CD4-positive, alpha-beta T cell treated with Interleukin-21 for 1 hour (primary cell): ENCODE results near the gene ADK.
"Not testable (repeated sequence)": the region's sequence is repeated elsewhere in the genome, so short reads cannot be mapped to it uniquely, and the experiment has no call there.

Experiments used
- DNase-seq: peaks from one replicate; pipeline ENCODE4 v3.0.0-alpha.2; 2020

The ADK gene

DNA sequence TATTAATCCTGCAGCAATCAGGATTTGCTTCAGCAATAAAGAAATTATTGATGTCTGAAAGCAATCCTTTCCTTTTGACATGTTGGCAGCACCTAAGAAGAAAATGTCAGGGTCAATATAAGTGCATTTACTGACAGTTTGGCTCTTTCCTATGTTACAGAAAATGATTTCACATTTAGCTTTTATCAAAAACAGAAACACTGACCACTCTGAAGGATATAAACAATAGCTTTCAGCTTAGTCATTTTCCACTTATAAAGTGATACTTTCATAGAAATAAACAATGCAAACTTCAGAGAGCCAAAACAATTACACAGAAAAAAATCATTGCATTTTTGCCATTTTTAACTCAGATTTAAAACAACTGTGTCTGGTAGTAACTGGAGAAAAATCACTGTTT is 349.8 kb downstream of the ADK start:
- DNase-seq, result no peak

DNA sequence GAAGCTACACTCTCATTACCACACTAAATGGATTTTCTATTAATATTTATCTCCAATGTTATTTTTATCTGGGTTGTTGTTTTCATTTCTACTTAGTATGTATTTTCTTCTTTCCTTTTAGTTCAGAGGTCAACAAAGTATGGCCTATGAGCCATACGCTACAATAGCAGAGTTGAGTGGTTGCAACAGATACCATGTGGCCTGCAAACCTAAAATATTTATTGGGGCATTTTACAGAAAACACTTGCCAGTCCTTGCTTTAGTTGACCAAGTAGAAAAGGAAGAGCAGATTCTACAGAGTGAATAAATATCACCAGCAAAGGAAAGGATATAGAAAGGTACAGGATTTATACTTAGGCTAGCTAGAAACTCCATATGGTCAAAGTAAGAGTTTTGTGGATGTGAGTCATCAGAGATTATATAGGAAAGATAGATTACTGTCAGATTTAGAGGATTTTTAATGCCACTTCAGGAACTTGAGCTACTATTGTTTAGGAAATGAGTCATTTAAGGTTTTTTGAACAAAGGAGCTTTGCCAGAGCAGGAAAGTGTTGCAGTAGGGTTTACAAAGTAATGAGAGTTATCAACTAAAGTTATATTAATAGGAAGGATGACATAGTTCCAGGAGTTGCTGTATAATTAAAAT is 352.1 kb downstream of the ADK start:
- DNase-seq, result no peak

DNA sequence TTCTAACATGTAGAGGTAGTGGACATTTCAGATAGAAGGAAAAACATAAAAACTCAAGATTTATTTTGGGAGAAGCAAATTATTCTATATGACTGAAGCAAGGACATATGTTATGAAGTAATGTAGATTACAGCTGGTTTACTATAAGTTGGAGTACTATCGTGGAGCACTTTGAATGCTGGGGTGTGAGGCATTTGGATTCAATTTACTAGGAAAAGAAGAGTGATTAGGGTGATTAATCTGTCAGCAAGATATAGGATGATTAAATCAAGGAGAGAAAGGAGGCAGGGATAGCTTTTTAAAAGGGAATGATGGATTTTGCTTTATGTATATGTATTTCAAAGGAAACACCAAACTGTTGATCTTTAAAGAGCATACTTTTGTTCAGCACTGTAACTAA is 356.9 kb downstream of the ADK start:
- no peak for DNase-seq

DNA sequence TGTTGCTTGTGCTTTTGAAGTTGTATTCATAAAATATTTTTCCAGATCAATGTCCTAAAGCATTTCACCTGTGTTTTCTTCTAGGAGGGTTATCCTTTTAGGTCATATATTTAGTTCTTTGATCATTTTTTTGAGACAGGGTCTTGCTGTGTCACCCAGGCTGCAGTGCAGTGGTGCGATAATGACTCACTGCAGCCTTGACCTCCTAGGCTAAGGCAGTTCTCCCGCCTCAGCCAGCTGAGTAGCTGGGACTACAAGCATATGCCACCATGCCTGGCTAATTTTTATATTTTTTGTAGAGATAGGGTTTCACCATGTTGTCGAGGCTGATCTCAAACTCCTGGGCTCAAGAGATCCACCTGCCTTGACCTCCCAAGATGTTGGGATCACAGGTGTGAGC is 359.6 kb downstream of the ADK start:
- no peak for DNase-seq

DNA sequence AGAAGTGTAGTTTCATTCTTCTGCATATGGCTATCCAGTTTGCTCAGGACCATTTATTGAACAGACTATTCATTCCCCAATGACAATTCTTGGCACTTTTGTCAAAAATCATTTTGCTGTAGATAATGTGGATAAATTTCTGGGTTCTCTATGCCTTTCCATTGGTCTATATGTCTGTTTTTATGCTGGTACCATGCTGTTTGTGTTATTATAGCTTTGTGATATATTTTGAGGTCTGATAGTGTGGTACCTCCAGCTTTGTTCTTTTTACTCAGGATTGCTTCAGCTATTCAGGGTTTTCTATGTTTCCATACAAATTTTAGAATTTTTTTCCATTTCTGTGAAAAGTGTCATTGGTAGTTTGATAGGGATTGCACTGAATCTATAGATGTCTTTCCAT is 360.0 kb downstream of the ADK start:
- DNase-seq, result no peak

DNA sequence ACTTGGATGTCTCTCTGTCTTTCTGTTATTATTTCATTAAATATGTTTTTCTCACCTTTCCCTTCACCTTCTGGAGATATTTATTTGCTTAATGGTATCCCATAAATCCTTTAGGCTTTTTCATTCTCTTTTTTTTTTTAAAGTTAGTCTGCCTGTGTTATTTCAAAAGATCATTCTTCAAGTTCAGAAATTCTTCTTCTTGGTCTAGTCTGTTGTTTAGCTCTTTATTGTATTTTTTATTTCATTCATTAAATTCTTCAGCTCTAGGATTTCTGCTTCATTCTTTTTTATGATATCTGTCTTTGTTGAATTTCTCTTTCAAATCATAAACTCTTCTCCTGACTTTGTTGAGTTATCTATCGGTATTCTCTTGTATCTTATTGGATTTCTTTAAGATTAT is 363.3 kb downstream of the ADK start:
- DNase-seq, result no peak

DNA sequence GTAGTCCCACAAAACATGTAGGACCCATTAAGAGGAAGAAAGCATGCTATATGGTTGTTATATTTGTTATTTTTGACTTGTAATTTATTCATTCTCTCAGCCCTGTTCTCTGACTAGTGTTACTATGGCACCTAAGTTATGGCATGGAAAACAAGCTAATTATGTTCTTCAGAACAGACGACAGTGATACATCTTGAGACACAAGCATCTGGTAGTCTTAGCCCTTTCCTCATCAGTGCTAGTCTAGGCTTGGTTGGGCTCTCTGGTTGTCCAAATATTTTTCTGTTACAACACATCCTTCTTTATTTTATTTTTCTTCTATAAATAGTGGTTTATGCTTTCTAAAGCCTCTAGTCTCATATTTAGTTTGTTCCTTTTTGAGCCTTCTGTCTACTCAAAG is 367.0 kb downstream of the ADK start:
- no peak for DNase-seq

DNA sequence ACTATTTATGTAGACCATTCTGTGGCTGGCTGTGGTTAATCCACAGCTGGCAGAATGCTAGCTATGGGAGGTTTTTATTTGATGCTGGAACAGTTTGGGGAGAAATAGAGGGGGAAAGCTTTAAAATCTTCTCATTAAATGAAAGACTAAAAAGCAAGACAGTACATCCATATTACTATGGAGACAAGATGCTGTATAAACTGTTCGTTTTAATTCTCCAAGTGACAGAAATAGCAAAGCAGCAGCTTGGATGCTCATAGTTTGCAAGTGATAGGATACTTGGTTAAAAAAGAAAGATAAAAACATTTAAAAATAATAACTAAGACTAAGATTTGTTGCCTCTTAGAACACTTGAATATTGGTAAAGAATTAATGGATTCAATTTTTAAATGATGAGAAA is 370.5 kb downstream of the ADK start:
- DNase-seq, result no peak

DNA sequence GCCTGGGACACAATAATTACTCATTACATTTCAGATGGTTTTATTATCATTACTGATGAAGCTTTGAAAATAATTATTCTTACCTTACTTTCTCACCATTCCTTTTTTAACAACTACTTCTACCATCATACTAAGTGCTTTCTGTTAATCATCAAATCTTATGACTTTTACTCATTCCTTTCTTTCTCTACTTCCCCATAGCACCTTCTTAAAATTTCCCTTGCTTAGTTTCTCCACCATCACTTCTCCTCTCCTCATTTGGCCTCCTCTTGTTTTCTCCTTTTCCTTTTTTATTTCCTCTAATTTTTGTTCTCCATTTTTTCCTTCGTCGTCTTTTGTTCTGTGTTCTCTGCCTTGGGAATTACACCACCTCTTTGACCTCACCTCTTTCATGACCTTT is 372.2 kb downstream of the ADK start:
- DNase-seq, result no peak

DNA sequence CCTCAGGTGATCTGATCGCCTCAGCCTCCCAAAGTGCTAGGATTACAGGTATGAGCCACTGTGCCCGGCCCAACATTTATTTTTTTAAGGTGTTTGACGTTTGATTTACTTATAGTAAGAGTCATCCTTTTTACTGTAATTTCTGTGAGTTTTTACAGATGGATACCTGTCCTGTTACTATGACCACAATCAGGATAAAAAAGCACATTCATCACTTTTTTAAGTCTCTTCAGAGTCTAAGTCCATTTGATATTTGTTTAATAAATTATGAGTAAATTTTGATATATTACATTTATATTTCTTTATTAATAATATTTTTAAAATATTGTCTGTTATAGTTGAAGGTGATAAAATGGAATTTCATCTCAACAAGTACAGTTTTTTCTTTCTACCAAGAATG is 374.9 kb downstream of the ADK start:
- no peak for DNase-seq

DNA sequence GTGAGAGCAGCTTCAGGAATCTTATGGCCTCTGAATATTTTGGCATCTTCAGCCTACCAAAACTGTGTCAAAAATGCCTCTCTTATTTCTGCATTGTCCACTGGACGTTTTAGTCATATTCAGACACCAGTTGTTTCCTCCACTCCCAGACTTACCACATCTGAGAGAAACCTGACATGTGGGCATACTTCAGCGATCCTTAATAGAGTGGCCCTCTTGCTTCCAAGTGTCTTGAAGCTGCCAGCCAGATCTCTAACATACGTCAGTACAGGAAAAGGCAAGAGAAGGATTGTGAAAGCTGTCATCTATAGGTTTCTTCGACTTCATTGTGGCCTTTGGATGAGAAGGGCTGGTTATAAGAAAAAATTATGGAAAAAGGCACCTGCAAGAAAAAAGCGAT is 376.6 kb downstream of the ADK start:
- not testable (repeated sequence) for DNase-seq

DNA sequence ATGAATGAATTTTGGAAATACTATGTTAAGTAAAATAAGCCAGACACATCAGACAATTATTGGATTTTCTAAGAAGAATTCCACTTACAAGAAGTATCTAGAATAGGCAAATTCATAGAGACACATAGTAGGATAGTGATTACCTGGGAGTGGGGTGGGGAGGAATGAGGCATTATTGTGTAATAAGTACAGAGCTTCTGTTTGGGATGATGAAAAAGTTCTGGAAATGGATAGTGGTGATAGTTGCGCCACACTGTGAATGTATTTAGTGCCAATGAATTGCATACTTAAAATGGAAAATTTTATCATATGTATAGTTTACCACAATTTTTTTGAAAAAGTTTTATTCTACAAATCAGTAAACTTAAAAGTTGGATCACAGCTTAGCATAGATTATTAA is 378.2 kb downstream of the ADK start:
- no peak for DNase-seq

DNA sequence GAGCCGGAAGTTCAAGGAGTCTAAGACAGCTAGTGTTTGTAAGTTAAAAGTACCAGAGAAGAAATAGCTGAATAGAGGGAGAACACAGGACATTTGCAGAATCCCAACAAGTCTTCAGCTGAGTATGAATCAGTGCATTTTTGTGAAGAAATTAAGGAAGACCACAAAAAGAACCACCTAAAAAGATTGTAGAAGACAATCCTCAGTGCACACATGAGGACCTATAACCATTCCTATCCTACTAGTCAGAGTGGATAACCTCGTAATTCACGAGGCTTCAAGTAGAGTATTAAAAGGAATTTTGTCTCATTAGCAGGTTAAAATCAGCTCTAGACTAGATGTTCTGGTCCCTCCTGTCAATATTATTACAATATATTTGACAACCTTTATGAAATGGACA is 380.0 kb downstream of the ADK start:
- DNase-seq, result no peak

DNA sequence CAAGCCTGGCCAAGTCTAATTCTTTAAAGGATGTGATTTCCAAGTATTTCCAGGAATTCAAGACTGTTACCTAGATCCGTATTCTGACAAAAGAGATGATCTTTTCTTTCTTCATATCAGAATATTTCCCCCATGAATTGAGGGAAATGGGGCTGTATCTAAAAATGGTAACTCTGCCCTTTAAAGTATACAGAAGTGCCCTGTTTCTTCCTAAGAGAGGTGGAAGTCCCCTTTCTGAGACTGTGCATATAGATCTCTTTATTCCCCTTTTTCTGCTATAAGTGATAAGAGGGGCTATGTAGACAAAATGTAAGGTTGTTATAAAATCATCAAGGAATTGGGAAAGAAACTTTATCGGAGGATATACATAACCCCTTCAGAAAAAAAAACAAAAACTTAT is 388.3 kb downstream of the ADK start:
- DNase-seq, result no peak

DNA sequence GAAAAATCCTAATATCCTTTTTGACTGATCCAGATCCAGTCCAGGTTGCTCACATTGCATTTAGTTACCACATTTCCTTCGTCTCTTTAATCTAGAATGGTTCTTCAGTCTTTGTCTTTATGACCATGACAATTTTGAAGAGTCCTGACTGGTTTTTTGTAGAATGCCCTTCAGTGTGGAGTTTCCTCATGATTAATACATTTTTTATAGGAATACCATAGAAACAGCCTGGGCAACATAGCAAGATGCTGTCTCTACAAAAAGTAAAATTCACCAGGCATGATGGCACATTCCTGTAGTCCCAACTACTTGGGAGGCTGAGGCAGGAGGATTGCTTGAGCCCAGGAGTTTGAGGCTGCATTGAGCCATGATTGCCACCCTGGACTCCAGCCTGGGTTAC is 390.4 kb downstream of the ADK start:
- no peak for DNase-seq

DNA sequence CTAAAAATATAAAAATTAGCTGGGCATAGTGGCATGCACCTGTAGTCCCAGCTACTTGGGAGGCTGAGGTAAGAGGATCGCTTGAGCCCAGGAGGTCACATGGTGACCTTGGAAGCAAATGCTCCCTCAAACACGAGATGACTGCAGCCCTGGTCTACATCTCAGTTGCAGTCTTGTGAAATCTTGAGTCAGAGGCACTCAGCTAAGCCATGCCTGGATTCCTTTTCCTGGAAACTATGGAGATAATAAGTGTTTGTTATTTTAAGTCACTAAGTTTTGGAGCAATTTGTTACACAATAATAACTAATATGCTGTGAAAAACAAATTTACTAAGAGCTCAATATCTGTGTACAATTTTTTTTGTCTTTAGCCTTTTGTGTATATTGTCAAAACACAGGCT is 391.1 kb downstream of the ADK start:
- DNase-seq, result no peak

DNA sequence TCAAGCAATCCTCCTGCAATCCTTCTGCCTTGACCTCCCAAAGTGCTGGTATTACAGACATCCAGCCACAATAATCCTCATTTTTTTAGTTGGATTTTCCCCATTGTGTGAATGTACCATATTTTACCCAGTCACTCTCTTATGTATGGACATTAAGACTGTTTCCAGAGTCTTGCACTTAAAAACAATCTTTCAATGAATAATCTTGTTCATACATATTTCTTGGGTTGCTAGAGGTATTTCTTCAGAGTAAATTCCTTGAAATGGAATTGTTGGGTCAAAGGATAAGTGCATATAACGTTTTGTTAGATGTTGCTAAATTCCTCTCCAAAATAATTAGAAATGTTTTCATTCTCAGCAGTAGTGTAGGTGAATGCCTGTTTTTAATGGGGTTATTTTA is 392.3 kb downstream of the ADK start:
- DNase-seq, result no peak

DNA sequence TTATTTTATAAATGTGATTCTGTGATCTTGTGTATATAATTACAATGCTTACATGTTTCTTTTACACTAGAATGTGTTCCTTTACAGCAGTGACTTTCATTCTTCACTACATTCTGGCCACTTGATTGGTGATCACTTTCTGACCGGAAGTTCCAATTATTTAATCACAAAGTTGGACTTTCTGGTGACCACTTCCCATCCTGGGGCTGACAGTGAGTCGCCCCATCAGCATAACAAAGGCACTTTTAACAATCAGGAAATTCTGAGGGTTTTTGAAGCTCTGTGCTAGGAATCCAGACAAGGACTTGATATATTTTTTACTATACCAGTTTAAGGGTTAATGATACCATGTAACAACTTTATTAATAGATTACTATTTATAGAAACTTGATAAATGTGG is 393.1 kb downstream of the ADK start:
- DNase-seq, result no peak

DNA sequence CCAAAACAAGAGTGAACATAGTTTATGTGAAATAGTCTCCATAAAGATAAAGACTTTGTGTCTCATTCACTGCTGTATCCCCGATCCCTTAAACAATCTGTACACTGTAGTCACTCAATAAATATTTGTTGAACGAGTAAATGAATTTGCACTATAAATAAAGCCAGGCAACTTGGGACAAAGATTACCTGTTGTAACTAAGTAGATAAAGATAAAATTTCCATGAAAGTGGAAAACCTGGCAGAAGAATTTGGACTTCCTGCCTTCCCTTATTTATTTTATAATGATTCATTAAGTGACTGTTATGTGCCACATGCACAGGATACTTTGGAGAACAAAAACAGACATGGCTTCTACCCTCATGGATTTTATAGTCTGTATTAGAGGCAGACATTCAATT is 397.7 kb downstream of the ADK start:
- no peak for DNase-seq

DNA sequence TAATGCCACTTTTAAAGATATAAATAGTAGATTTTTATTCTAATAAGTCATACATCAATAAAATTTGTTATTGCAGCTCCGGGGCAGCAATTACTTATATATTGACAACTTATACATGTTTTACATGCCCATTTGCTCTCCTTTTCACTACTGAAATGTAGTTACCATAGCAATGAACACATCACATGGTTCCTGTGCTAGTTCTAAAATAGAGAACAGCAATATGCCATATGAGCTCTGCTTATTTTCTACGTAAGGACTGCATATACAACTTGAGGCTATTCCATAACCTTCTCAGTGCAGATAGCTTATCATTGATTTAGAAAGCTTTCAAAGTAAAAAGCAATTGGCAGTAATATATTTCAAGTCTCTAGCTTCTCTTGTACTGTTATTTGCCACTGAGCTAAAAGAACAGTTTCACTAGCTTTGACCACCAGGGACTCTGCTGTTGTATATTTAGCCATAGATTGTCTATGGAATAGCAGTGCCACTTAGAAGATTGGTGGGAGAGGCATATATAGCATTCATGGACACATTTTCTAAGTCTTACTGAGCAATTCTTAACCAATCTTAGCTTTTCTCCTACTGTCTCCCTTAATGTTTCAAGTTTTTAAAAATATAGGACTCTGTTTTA is 405.2 kb downstream of the ADK start:
- DNase-seq, result no peak

DNA sequence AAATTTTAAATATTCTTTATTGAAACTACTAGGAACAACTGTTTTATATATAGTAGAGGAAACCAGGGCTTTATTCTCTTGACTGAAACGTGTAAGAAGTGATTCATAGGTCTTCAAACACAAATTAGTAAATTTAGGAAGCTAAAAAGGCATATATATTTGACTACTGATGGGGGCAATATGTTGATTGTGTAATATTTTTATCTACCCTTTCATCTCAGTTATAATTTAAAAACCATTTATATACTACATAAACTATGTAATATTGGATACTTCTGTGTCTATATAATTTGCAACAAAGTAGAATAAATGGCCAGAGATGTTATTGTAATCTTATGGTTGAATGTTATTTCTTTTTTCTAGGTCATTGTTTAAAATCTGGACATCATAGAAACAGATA is 406.1 kb downstream of the ADK start:
- no peak for DNase-seq

DNA sequence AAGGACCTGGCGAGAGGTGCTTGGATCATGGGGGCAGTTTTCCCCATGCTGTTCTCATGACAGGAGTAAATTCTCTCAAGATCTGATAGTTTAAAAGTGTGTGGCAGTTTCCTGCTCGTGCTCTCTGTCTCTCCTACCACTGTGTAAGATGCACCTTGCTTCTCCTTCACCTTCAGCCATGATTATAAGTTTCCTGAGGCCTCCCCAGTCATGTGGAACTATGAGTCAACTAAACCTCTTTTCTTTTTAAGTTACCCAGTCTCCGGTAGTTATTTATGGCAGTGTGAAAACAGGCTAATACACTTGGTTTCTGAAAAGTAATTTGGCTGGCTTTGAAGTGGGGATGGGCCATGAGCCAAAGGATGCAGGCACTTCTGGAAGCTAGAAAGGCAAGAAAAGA is 407.4 kb downstream of the ADK start:
- no peak for DNase-seq

DNA sequence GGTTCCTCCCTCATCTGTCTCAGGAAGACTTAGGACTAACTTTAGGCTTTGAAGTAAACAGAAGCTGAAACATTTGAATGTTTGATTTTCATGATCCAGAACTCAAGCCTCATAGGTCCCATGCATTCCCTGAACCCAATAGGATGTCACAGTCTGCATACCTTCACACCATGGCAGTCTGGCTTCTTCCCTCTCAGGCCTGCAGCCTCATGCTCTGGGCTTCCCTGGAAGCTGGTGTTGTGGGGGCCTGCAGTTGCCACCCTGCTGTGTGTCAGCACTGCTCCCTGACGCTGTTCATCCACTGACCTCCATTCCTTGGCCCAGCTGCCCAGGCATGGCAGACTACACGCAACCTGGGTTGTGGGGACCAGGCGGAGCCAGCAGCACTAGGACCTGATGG is 407.9 kb downstream of the ADK start:
- no peak for DNase-seq

DNA sequence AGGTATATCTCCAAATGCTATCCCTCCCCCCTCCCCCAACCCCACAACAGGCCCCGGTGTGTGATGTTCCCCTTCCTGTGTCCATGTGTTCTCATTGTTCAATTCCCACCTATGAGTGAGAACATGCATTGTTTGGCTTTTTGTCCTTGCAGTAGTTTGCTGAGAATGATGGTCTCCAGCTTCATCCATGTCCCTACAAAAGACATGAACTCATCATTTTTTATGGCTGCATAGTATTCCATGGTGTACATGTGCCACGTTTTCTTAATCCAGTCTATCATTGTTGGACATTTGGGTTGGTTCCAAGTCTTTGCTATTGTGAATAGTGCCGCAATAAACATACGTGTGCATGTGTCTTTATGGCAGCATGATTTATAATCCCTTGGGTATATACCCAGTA is 417.9 kb downstream of the ADK start:
- not testable (repeated sequence) for DNase-seq

DNA sequence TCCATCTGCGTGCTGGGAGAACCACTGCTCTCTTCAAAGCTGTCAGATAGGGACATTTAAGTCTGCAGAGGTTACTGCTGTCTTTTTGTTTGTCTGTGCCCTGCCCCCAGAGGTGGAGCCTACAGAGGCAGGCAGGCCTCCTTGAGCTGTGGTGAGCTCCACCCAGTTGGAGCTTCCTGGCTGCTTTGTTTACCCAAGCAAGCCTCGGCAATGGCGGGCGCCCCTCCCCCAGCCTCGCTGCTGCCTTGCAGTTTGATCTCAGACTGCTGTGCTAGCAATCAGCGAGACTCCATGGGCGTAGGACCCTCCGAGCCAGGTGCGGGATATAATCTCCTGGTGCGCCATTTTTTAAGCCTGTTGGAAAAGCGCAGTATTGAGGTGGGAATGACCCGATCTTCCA is 422.5 kb downstream of the ADK start:
- not testable (repeated sequence) for DNase-seq
